ENCODE results near the gene LIN37. TPM values are rescaled to one million over a fixed set of nuclear protein-coding genes. Genes with fewer than 3 reads are reported as not detected.

The LIN37 gene
- total RNA-seq, 1 experiment from 2014 or later = 6.4 TPM

- no peaks in the 10 kb centered on the region for H3K27me3 Mint-ChIP-seq (ENCODE audit: low read depth)
- ATAC-seq (peak; percentile 78), DNase-seq (ENCODE audit: low spot score) (peak; percentile 93)
- TF ChIP-seq NR1H2 (CRISPR knock-in tag; IDR thresholded peaks at IDR 0.05) (no peak), AFF4 (CRISPR knock-in tag; IDR thresholded peaks at IDR 0.05; ENCODE audit: borderline replicate concordance) (0 out of 2 replicates have a peak, but pooled peaks have one; percentile 77), CREB1 (CRISPR knock-in tag; IDR thresholded peaks at IDR 0.05) (0 out of 2 replicates have a peak, but pooled peaks have one; percentile 14), E2F5 (CRISPR knock-in tag; IDR thresholded peaks at IDR 0.05) (peak; percentile 68), GTF2I (CRISPR knock-in tag; conservative IDR thresholded peaks at IDR 0.05) (0 out of 2 replicates have a peak, but pooled peaks have one; percentile 28), CTCF (IDR thresholded peaks at IDR 0.05) (peak; percentile 39; the same call in 1 of the 2 replicates), CREM (CRISPR knock-in tag; IDR thresholded peaks at IDR 0.05) (peak; percentile 69), MLX (CRISPR knock-in tag; IDR thresholded peaks at IDR 0.05) (no peak), MAX (CRISPR knock-in tag; IDR thresholded peaks at IDR 0.05) (peak; percentile 39), HMGA2 (CRISPR knock-in tag; IDR thresholded peaks at IDR 0.05) (peak; percentile 28; the same call in 1 of the 2 replicates), ETV6 (CRISPR knock-in tag; IDR thresholded peaks at IDR 0.05) (0 out of 2 replicates have a peak, but pooled peaks have one; percentile 67), USF2 (CRISPR knock-in tag; IDR thresholded peaks at IDR 0.05) (peak; percentile 46), HMGXB4 (CRISPR knock-in tag; IDR thresholded peaks at IDR 0.05) (peak; percentile 93), NFATC4 (CRISPR knock-in tag; IDR thresholded peaks at IDR 0.05) (no peak), GABPB1 (CRISPR knock-in tag; IDR thresholded peaks at IDR 0.05) (0 out of 2 replicates have a peak, but pooled peaks have one; percentile 52), SMAD3 (CRISPR knock-in tag; IDR thresholded peaks at IDR 0.05; ENCODE audit: borderline replicate concordance) (no peak), FOXP1 (CRISPR knock-in tag; IDR thresholded peaks at IDR 0.05; ENCODE audit: borderline replicate concordance) (no peak), ZNF263 (CRISPR knock-in tag; IDR thresholded peaks at IDR 0.05; ENCODE audit: low read depth) (peak; percentile 91; the same call in 1 of the 2 replicates), IRF1 (CRISPR knock-in tag; IDR thresholded peaks at IDR 0.05) (no peak), ESRRA (CRISPR knock-in tag; IDR thresholded peaks at IDR 0.05; ENCODE audit: borderline replicate concordance) (peak; percentile 73; the same call in 1 of the 2 replicates)
- POLR2A ChIA-PET = interaction anchor here (1.4 kb wide), 1 partner anchor 28 kb away, joined by 3 read pairs; the partner anchor contains the start of genes PSENEN and U2AF1L4
- peaks cover 40% of the 10 kb centered on the region for H3K4me1 Mint-ChIP-seq
- peak overlapping the region; percentile 83 for H3K4me3 Mint-ChIP-seq
- H3K27ac Mint-ChIP-seq = peak overlapping the region; percentile 97
- H3K9me3 Mint-ChIP-seq = no peaks in the 10 kb centered on the region
- peaks cover 3% of the 10 kb centered on the region for H3K36me3 Mint-ChIP-seq
- CTCF ChIA-PET = interaction anchor here (2.7 kb wide), 1 partner anchor 67 kb away, joined by 8 read pairs; no protein-coding TSS in a partner anchor
These were observed 31.3 kb upstream of the LIN37 start for GRCh38 chr19:35716801-35717664.
